Right atrium auricular region (tissue), 2 donors: ENCODE results near the gene MCTP2. TPM values are rescaled to one million over a fixed set of nuclear protein-coding genes. Genes with fewer than 3 reads are reported as not detected.

ENCODE experiments used
- DNase-seq: peaks from one replicate; pipeline ENCODE4 v3.0.0-alpha.2; 2019; ENCODE audit warnings: low spot score
- H3K27ac ChIP-seq, 2 donors: fragments of 200-600 bp; sonication (generic); 1 replicate in 1 of 2; 2 replicates in 1 of 2; pipeline ENCODE4 v1.5.1; 2016 to 2019
- H3K27me3 ChIP-seq, 2 donors: fragments of 200-600 bp; sonication (generic); one replicate each; pipeline versions ENCODE4 v1.5.1 to v1.6.0; 2017 to 2019
- H3K36me3 ChIP-seq: fragments of 200-600 bp; sonication (generic); one replicate; pipeline ENCODE4 v1.5.1; 2016
- H3K4me1 ChIP-seq, 2 donors: fragments of 200-600 bp; sonication (generic); one replicate each; pipeline versions ENCODE4 v1.5.1 to v1.6.0; 2017 to 2019
- H3K4me3 ChIP-seq, 2 donors: fragments of 200-600 bp; sonication (generic); 1 replicate in 1 of 2; 2 replicates in 1 of 2; pipeline ENCODE4 v1.5.1; 2017 to 2019; ENCODE audit warnings: mild to moderate bottlenecking in 1 of 2, moderate library complexity in 1 of 2
- H3K9me3 ChIP-seq, 2 donors: fragments of 200-600 bp; sonication (generic); one replicate each; pipeline ENCODE4 v1.5.1; 2019
- CTCF ChIP-seq, 2 donors: fragments of 200-600 bp; sonication (generic); IDR thresholded peaks; one replicate each; pipeline ENCODE4 v1.5.1; 2019; ENCODE audit warnings: antibody characterized with exemption in 2 of 2
- total RNA-seq, 2 donors: library from RNA; depleted of rRNA; stranded (reverse); fragments of >200 nt; gene quantifications; one replicate each; pipeline ENCODE4 v1.1.0, GENCODE V29; 2016

MCTP2 gene
- total RNA-seq, 2 donors from 2014 or later = 2.0 to 5.6 TPM

- Histone ChIP-seq H3K36me3 (no peaks in the 10 kb centered on the region), H3K27me3 (no peaks in the 10 kb centered on the region), H3K27ac (no peak overlapping the region), H3K4me1 (no peaks in the 10 kb centered on the region), H3K9me3 (no peaks in the 10 kb centered on the region), H3K4me3 (no peak overlapping the region)
- no peak for DNase-seq
- TF ChIP-seq CTCF (IDR thresholded peaks at IDR 0.05) = no peak
These were observed 150.0 kb downstream of the MCTP2 start for GRCh38 chr15:94381384-94381783.

GRCh38 chr15:94383041-94383440, 151.7 kb downstream of the MCTP2 start:
- H3K27me3 ChIP-seq = no peaks in the 10 kb centered on the region
- no peaks in the 10 kb centered on the region for H3K4me1 ChIP-seq
- DNase-seq = no peak
- no peak overlapping the region for H3K4me3 ChIP-seq
- H3K9me3 ChIP-seq = no peaks in the 10 kb centered on the region
- no peak for TF ChIP-seq CTCF (IDR thresholded peaks at IDR 0.05)
- no peak overlapping the region for H3K27ac ChIP-seq
- no peaks in the 10 kb centered on the region for H3K36me3 ChIP-seq

- no peak for TF ChIP-seq CTCF (IDR thresholded peaks at IDR 0.05)
- H3K9me3 ChIP-seq = no peaks in the 10 kb centered on the region
- no peak for DNase-seq
These were observed 152.3 kb downstream of the MCTP2 start for GRCh38 chr15:94383706-94384105.

GRCh38 chr15:94385441-94385840, 154.1 kb downstream of the MCTP2 start:
- Histone ChIP-seq H3K27me3 (no peaks in the 10 kb centered on the region), H3K36me3 (no peaks in the 10 kb centered on the region), H3K4me3 (no peak overlapping the region), H3K9me3 (no peaks in the 10 kb centered on the region), H3K4me1 (no peaks in the 10 kb centered on the region), H3K27ac (no peak overlapping the region)
- no peak for TF ChIP-seq CTCF (IDR thresholded peaks at IDR 0.05)
- DNase-seq = no peak

More at GRCh38 chr15:94383706-94384105, 152.3 kb downstream of the MCTP2 start:
- Histone ChIP-seq H3K36me3 (no peaks in the 10 kb centered on the region), H3K4me1 (no peaks in the 10 kb centered on the region), H3K27me3 (no peaks in the 10 kb centered on the region), H3K4me3 (no peak overlapping the region), H3K27ac (no peak overlapping the region)

GRCh38 chr15:94386351-94386750, 155.0 kb downstream of the MCTP2 start:
- H3K27ac ChIP-seq = no peak overlapping the region
- no peak for DNase-seq

More at GRCh38 chr15:94386351-94386750, 155.0 kb downstream of the MCTP2 start:
- Histone ChIP-seq H3K9me3 (no peaks in the 10 kb centered on the region), H3K4me1 (no peaks in the 10 kb centered on the region), H3K27me3 (no peaks in the 10 kb centered on the region), H3K4me3 (no peak overlapping the region), H3K36me3 (no peaks in the 10 kb centered on the region)
- TF ChIP-seq CTCF (IDR thresholded peaks at IDR 0.05) = no peak
